OCI-M2 (cell line): Measurements from ENCODE around the gene CCDC7.
"Not testable (repeated sequence)": the region's sequence is repeated elsewhere in the genome, so short reads cannot be mapped to it uniquely, and the experiment has no call there.

Source experiments
- DNase-seq: peaks from one replicate; lab custom pipeline; 2025; ENCODE audit not compliant: unreplicated experiment; lab: John Stamatoyannopoulos, UW

The CCDC7 gene

GRCh38 chr10:32445740-32446535, at the start of gene CCDC7:
Gene CCDC7 (plus strand): TSS chr10:32446140. CDS start chr10:32451643, 5,503 bp downstream.
- peak; percentile 51 for DNase-seq

DNA sequence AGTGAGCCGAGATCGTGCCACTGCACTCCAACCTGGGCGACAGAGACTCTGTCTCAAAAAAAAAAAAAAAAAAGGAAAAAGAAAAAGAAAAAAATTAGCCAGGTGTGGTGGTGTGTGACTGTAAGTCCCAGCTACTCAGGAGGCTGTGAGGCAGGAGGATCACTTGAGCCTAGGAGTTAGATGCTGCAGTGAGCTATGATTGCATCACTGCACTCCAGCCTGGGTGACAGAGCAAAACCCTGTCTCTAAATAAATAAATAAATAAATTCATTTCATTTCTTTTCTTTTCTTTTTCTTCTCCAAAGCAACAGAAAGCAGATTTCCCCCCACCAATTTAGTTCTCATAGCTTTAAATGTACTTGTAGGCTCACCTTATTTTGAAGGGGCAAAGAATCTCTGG, 48.8 kb upstream of the CCDC7 start:
- DNase-seq: not testable (repeated sequence)

DNA sequence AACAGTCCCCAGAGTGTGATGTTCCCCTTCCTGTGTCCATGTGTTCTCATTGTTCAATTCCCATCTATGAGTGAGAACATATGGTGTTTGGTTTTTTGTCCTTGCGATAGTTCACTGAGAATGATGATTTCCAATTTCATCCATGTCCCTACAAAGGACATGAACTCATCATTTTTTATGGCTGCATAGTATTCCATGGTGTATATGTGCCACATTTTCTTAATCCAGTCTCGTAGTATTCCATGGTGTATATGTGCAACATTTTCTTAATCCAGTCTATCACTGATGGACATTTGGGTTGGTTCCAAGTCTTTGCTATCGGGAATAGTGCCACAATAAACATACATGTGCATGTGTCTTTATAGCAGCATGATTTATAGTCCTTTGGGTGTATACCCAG, 46.2 kb upstream of the CCDC7 start:
- DNase-seq: not testable (repeated sequence)

DNA sequence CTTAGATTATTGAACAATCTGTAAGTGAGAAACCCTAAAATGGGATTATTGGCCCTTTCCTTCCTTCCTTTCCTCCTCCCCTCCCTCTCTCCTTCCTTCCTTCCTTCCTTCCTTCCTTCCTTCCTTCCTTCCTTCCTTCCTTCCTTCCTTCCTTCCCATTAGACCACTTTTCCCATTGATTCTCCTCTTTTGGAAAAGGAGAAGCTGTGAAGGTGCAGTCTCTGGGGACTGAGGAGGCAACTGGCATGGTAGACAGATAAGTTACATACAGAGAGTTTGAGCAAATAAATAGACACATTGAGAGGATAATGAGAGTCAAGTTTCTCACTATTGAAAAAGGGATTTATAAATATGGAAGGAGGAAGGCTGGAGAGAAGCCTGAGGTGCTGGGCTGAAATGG, 45.0 kb upstream of the CCDC7 start:
- no peak for DNase-seq

GRCh38 chr10:32402499-32402898, 43.4 kb upstream of the CCDC7 start:
- DNase-seq: no peak

- DNase-seq: no peak
These were observed 42.8 kb upstream of the CCDC7 start for GRCh38 chr10:32403091-32403490.

- DNase-seq: no peak
These were observed 37.2 kb upstream of the CCDC7 start for GRCh38 chr10:32408690-32409089.

DNA sequence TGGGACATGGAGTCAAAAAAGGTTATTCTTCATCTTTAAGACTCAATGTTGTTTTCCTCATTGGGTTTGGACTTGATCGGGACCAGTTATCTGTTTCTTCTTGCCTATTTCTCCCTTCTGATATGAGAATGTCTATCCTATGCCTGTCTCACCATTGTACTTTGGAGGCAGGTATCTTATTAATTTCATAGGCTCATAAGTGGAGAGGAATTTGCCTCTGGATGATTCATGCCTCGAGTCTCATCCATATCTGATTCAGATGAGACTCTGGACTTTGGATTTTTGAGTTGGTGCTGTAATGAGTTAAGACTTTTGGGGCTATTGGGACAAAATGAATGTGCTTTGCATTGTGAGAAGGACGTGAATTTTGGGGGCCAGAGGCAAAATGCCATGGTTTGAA, 36.2 kb upstream of the CCDC7 start:
- DNase-seq: no peak

GRCh38 chr10:32410569-32410968, 35.4 kb upstream of the CCDC7 start:
- DNase-seq: no peak

GRCh38 chr10:32411797-32412498, 34.0 kb upstream of the CCDC7 start:
- no peak for DNase-seq

GRCh38 chr10:32412499-32412853, 33.5 kb upstream of the CCDC7 start:
- no peak for DNase-seq

DNA sequence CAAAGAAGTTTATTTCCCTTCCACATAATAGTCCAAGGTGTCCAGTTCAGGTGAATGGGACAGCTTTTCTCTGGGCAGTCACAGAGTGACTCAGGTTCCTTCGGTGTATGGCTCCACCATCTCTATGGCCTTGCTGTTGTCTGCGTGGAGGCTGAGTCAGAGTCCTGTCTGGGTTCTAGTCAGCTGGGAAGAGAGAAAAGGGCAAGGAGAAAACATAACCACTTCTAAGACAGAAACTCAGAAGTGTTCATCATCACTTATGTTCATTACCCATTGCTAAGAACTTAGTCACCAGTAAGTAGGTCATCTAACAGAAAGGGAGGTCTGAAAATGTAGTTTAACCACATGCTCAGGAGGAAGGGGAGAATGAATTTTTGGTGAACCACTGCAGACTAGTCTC, 32.4 kb upstream of the CCDC7 start:
- DNase-seq: no peak

GRCh38 chr10:32415361-32415760, 30.6 kb upstream of the CCDC7 start:
- no peak for DNase-seq

- no peak for DNase-seq
These were observed 27.9 kb upstream of the CCDC7 start for GRCh38 chr10:32417911-32418547.

- no peak for DNase-seq
These were observed 27.4 kb upstream of the CCDC7 start for GRCh38 chr10:32418572-32418971.

GRCh38 chr10:32419615-32420014, 26.3 kb upstream of the CCDC7 start:
- no peak for DNase-seq

DNA sequence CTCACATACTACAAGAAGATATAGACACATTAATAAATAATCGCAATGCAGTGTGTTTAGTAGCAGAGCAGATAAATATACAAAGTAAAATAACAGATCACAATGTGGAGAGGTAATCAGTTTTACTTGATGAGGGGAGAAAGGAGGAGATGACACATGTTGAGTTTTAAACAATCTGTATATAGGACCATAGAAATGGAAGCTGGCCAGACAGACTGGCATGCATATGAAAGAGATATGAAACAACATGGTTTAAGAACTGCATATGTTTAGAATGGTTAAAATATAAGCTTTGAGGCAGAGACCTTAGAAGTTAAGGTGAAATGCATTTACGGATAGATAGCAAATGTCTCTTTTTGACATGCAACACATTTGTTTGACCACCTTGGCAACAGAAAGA, 19.8 kb upstream of the CCDC7 start:
- no peak for DNase-seq

GRCh38 chr10:32433542-32433941, 12.4 kb upstream of the CCDC7 start:
- no peak for DNase-seq

- no peak for DNase-seq
These were observed 9.7 kb upstream of the CCDC7 start for GRCh38 chr10:32436215-32436614.

DNA sequence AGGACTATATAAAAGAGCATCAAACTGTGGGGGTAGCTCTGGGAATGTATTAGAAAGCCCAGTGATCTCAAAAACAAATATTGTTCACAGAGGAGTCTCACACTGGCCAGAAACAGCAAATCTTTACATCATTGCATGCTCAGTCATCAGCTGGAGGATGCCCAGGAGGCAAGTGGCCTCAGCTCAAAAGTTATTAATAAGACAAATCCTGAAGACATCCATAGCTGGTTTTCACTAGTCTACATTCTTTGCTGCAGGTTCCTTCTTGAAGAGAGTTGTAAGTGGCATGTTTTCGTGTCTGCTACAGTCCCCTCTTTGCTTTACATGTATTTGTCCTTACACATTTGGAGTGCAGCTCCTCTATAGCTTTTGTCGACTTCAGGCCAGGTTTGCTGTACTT, 8.6 kb upstream of the CCDC7 start:
- DNase-seq: no peak

DNA sequence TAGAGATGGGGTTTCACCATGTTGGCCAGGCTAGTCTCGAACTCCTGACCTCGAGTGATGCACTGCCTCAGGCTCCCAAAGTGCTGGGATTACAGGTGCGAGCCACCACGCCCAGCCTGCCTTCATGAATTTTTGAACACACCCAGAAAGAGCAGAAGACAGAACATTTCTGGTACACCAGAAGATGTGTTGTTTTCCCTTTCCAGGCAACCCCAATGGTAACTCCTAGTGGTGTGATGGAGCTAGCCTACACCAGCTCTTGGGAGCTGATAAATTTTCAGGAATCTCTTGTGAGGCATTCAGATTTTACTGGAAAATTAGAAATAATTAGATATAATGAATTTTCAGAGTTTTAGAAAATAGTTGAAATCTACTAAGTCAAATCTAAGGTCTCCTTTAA, 904 bp upstream of the CCDC7 start:
- DNase-seq: no peak
